Astrocyte of the cerebellum (primary cell): ENCODE measurements around the gene TAL1.
"Not testable (repeated sequence)": the region's sequence is repeated elsewhere in the genome, so short reads cannot be mapped to it uniquely, and the experiment has no call there.

Experiments
- DNase-seq: peaks from one replicate; pipeline ENCODE4 v3.0.0-alpha.2; 2011; ENCODE audit warnings: low read depth
- H3K4me3 ChIP-seq: 2 replicates; pipeline ENCODE4 v1.5.1; 2011; ENCODE audit warnings: mild to moderate bottlenecking, low read depth, low read length, moderate library complexity
- CTCF ChIP-seq: IDR thresholded peaks from 2 replicates; pipeline ENCODE4 v1.5.1; 2012; ENCODE audit warnings: low read length, low read depth, moderate library complexity, mild to moderate bottlenecking; ENCODE audit errors: missing control alignments
- in situ Hi-C: cut with HindIII; loops from 2 replicates; pipeline ENCODE4 v1.10.0; 2017; ENCODE audit warnings: low sequenced_read_pairs

Gene TAL1

GRCh38 chr1:47194311-47194710 is 37.7 kb downstream of the TAL1 start:
- TF ChIP-seq CTCF, result no peak
- in situ Hi-C loops, result no loop called here
- DNase-seq, result no peak
- H3K4me3 ChIP-seq, result no peak overlapping the region

GRCh38 chr1:47193496-47193895 is 38.5 kb downstream of the TAL1 start:
- in situ Hi-C loops, DNase-seq, H3K4me3 ChIP-seq: not testable (repeated sequence)

GRCh38 chr1:47192458-47193384 is 39.3 kb downstream of the TAL1 start:
- in situ Hi-C loops, result no loop called here
- peak; percentile 29 for DNase-seq
- no peak overlapping the region for H3K4me3 ChIP-seq
- peak; percentile 99 for TF ChIP-seq CTCF

GRCh38 chr1:47191940-47192457 is 40.0 kb downstream of the TAL1 start:
- no peak for DNase-seq
- no peak for TF ChIP-seq CTCF
- in situ Hi-C loops, result no loop called here
- no peak overlapping the region for H3K4me3 ChIP-seq

GRCh38 chr1:47190857-47191256 is 41.2 kb downstream of the TAL1 start:
- in situ Hi-C loops, result no loop called here
- no peak for DNase-seq
- TF ChIP-seq CTCF, result no peak
- no peak overlapping the region for H3K4me3 ChIP-seq

GRCh38 chr1:47190509-47190855 is 41.5 kb downstream of the TAL1 start:
- no peak overlapping the region for H3K4me3 ChIP-seq
- TF ChIP-seq CTCF, result no peak

GRCh38 chr1:47189844-47190508 is 42.0 kb downstream of the TAL1 start, which contains the start of gene PDZK1IP1:
Gene PDZK1IP1, minus strand, starts transcription at chr1:47190036. Its CDS starts 104 bp downstream, at chr1:47189932.
- no peak for TF ChIP-seq CTCF
- H3K4me3 ChIP-seq, result no peak within 1 kb of the TSS
- no peak for DNase-seq
- in situ Hi-C loops, result no loop called here

More at GRCh38 chr1:47190509-47190855, 41.5 kb downstream of the TAL1 start:
- in situ Hi-C loops, result no loop called here
- DNase-seq, result no peak
